Stimulated activated CD8-positive, alpha-beta memory T cell treated with anti-CD3 and anti-CD28 coated beads, Interleukin-15, amount 100 ng/mL, for 48 hours (primary cell): Measurements from ENCODE around the gene SSU72.
"Not testable (repeated sequence)": the region's sequence is repeated elsewhere in the genome, so short reads cannot be mapped to it uniquely, and the experiment has no call there.

ENCODE experiments used
- DNase-seq, 2 donors: peaks; one replicate each; pipeline ENCODE4 v3.0.0-alpha.2; 2020; ENCODE audit warnings: low read depth in 2 of 2

The SSU72 gene

DNA sequence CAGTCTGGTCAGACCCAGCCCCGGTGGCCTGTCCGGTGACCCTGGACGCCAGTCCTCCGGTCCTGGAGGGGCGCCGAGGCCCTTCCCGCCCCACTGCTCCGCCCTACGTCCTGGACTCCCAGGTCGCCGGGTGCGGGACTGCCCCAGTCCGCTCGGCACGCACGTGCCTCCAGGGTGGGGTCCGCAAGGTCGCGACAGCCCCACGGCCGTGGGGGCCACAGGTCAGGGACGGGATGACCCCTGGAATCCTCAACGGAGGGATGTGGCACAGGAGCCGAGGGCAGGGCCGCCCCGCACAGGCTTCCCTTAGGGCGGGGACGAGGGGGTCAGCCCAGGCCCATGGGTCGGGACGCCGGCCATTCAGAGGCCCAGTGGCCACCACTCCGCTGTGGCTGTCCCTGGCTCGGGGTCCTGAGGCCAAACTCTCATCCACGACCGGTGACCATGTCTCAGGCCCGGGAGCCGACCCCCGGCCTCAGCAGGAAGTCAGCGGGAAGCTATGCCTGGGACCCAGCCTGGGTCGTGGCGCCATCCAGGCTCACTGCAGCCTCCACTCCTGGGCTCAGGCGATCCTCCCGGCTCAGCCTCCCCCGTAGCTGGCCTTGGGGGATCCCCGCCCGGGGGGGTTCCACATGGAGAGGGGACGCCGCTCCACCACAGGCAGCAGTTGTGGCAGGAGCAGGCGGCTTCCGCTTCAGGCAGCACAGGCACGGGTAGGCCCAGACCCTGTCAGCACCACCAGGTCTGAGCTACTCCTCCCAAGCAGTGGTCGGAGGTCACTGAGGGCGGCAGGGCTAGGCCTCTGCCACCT, 33.6 kb downstream of the SSU72 start:
- no peak for DNase-seq

DNA sequence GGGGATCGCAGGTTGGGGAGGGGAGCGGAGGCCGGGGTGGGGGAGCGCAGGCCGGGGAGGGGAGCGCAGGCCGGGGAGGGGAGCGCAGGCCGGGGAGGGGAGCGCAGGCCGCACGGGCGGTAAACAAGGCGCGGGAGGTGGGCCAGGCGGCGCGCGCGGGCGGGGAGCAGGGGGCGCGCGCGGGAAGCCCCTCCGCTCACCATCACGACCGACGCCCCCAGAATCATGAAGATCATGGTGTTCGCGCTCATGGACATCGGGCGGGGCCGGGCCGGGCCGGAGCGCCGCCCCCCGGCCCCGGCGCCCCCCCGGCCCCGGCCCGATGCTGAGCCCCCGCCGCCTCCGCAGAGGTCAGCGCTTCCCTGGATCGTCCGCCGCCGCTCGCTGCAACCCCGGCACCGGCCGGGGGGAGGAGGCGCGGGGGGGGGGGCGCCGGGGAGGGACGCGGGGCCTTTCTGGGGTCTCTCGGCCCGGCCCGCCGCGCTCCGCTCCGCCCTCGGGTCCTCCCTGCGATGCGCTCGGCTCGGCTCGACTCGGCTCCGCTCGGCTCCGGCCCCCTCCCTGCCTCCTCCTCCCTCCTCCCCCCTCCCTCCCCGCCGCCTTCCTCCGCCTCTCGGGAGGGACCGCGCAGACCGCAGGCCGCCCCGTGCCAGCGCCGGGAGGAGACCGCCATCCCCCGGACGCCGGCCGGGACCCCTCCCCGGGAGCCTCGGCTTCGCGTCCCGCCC, 34.4 kb downstream of the SSU72 start, which contains the start of gene TMEM240:
TMEM240 (minus strand) TSS at position 535 of the 728 bp plus-strand sequence; CDS start at position 257, 278 bp downstream.
- DNase-seq, result peak; percentile 43 to 45

DNA sequence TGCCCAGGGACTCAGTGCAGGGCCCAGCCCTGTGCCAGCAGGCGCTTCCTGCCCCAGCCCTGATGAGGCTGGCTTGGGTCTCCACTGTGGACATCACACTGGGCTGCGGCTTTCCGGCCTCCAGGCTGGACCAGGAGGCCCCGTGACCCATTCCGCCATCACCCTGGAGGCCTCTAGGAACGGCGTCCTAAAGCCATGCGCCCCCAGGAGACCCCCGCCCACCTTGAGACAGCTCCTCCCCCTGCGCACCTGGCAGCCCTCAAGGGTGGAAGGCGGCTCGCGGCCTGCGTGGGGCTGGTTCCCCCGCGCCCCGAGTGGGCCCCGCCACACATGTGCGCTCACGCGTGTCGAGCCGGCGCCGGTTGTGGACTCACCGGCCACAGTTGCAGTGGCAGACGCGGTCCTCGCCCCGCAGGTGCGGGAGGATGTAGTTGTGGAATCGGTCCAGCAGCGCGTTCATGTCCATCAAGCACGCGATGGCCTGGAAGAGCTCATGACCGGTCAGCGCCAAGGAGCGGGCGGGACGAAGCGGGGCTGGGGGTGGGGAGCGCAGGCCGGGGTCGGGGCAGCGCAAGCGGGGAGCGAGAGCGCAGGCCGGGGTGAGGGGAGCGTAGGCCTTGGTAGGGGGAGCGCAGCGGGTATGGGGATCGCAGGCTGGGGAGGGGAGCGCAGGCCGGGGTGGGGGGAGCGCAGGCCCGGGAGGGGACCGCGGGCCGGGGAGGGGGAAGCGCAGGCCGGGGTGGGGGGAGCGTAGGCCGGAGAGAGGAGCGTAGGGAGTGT, 35.2 kb downstream of the SSU72 start:
- DNase-seq, result no peak

DNA sequence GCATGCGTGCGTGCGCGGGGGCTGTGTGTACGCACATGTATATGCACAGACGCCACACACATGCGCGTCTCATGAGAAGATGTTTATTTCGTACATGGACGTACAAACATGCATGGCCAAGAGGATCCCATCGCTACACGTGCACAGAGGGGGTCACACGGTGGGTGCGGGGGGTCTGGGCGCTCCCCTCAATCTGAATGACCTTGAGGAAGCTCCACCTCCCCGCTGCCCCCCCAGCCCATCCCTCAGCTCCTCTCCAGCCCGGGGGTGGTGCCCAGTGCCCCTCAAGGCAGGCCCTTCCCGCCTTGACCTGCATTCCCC, 35.7 kb downstream of the SSU72 start:
- DNase-seq, result no peak

DNA sequence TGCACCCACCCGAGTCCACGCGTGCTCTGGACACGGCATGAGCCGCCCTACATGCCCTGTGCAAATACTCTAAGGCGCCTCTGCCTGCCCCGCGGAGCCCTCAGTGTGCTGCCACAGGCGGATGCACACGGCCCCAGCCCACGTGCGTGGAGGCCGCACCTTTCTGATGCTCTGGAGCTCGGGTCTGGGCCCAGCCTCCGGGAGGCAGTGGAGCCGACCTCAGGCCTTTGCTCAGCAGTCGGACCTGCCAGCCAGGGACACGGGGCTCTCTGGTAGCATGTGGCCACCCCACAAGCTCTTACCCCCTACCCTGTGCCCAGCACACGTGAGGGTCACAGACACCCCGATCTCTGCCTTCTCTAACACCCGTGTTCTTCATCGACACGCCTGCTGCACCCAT, 36.3 kb downstream of the SSU72 start:
- no peak for DNase-seq

DNA sequence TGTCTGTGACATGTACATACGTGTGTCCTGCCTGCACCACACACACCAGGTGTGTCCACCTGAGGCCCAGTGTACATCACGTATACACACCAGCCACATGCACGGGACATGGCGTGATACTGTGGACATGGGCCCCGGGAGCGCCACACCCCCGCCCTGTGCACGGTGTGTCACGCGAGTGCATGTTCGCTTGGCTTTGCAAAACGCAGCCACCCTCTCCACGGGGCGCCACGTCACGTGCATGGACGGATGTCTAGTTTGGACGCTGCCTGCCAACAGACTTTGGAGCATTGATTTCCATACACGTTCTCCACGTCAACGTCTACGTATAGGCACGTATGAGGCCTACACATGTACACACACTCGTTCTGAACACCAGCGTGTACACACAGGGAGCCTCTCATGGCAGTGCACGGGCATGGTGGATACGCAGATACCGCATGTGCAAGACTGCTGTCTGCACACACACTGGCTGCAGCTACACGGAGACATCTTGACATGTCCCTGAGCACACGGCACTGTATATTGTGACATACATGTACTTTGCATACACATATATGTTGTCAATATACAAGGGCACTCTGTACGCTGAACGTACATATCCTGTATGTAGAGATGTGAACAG, 36.9 kb downstream of the SSU72 start:
- no peak for DNase-seq

DNA sequence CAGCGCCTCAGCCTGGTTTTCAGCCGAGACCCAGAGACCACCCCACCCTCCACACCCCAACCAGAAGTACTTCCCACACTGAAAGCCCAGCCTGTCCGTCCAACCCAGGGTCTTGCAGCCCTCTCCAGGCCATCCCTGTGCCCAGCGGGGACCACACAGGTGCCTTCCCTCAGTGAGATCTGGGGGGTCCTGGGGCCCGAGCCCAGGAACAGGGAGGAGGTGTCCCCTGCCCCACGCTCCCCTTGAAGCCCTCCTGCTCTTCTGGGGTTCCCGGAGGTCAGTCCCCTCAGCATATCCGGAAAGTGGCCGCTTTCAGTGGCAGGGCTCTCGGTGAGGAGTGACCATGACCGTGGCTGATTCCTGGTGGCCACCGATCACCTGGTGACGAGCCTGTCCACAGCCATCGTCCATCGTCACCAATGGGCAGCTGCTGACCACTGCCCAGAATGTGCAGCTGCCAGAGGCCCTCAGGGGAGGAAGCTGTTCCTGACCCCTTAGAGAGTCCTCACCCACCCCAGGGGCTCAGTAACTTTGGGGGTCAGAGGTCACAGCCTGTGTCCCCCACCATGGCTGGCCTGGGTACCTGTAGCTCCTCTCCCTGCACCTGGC, 37.6 kb downstream of the SSU72 start:
- no peak for DNase-seq

DNA sequence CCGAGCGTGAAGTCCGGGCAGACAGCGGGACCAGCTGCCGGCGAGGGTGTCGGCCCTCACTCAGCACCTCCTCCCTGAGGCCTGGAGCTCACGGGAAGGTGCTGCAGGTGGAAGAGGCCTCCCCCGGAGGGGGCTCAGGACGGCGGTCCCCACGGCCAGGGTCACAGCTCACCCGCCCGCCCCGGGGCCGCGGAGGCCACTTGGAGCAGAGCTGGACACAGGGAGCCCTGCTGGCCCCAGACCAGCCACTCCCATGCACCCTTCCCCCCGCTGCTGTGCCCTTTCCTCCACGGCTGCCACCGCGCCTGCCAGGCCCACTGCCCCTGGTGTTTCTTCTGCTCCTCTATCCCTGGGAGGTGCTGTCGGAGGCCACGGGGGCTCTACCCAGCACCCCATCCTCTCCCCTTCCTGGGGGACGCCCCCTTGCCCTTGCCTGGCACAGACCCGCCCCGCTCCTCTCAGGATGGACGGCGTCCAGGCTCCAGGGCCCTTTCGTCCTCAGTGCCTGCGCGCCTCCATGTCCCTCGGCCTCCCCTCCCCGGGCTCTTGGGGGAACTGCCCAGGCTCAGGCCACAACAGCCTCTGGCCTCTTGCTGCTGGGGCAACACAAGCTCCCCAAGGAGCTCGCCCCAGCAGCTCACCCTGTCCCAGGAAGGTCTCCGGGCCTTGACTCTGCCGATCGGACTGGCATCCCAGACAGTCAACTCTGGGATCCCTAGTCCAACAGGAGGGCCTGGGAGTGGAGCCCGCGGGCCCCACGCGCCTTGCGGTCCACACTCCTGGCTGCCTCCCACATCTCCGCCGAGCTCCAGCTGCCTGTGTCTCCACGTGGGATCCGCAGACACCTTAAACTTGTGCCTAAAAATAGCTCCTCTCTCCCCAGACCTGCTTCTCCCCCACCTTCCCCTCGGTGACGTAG, 38.4 kb downstream of the SSU72 start:
- DNase-seq, result no peak

DNA sequence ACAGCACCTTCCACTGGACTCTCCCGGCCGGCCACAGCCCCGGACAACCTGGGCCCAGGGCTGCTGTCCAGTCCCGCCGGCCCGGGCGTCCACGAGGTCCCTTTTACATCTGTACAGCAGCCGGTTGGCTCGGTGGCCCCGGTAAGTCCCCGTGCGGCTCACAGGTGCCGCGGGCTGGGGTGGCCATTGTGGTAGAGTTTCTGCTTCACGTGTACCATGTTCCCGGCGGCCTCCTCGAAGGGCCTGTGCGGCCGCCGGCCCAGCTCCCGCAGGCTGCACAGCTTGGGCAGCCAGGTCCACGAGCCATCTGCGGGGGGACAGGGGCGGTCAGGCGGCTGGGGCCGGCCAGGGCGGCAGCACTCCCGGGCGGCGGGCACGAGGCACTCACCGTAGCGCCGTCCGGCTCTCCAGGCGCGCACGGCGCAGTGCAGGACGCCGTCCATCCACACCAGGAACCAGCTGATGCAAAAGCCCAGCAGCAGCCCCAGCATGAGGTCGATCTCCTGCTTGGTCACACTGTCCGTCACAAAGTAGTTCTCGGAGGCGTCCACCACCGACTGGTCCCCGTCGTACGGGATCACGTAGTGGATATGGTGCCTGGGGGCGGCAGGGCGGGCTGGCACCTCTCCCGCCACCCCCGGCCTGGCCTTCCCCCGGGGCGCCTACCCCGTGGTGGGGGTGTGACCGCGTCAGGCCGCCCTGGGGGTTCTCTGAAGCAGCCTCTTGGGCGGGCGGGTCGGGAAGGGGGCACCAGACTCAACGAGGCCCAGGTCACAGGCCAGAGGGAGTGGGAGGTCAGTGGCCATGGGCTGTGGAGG, 39.3 kb downstream of the SSU72 start:
- DNase-seq, result no peak

DNA sequence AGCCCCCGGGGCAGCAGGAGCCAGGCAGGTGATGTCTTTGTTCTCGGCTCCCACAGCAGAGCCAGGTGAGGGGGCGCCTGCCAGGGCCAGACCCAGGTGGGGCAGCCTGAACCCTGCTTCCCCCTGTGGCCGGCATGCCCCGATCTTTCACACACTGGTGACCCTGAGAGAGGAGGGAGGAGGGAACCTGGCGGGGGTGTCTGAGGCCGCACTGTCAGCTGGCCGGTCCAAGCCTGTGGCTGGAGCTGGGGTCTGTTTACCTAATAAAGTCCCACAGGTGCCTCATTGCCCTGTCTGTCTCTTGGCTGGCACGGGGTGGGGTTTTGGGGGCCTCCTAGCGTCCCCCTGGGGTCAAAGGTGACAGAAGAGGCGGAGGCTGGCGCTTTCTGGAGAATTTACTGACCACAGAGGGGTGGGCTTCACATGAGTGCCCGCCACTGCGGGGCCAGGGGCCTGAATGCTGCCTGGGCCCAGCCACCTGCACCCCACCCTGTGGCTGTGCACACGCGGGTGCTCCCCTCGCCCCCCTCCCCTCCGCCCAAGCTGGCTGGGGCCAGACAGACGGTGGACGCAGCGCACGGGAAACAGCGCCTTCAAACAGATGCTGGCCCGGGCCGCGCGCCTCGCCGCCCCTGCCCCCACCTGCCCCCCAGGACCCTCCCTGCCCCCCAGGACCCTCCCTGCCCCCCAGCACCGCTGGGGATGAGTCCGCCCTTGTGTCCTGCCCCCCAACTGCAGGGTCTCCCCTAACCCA, 40.1 kb downstream of the SSU72 start:
- DNase-seq, result no peak

DNA sequence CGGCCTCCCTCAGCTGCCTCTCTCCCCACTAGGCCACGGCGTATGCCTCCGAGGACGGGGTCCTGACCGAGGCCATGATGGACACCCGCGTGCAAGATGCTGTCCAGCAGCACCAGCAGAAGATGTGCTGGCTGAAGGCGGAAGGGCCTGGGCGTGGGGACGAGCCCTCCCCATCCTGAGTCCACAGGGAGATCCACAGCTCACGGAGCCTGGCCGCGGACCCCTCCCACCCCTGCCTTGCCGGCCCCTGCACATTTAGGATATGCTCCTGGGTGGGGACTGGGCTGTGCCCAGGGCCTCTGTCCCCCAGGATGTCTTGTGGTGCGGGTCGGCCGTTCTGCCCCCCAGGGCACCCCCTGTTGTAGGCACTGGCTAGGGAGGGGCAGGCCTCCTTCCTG, 40.8 kb downstream of the SSU72 start:
- not testable (repeated sequence) for DNase-seq

DNA sequence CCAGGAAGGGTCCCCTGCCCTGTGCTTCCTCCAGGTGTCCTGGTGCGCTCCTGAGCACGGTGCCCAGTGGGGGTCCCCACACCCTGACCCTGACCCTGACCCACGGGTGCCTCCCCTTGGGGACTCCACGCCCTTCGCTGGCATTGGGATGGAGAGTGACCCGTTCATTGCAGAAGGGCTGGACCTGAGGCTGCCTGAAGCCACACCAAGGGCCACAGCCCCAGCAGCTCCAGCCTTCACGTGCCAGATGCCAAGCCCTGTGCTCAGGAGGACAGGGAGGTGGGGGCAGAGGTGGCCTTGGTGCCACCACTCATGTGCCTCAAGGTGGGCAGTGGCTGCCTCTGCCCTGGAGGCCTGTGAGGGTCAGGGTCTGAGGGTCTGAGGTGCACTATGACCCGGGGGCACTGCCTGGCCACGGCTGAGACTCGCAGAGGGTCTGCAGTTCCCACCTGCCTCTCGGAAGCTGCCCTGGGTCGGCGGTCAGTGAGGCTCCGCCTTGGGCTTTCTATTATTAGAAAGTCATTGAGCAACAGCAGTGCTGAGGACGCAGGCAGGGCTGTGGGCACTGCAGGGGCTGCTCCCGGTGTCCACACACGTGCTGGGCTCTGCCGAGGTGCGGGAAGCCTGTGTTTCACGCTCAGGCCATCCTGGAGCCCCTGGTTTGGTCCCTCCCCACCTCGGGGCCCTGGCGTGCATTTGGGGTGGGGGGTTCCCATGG, 41.3 kb downstream of the SSU72 start:
- DNase-seq, result not testable (repeated sequence)

DNA sequence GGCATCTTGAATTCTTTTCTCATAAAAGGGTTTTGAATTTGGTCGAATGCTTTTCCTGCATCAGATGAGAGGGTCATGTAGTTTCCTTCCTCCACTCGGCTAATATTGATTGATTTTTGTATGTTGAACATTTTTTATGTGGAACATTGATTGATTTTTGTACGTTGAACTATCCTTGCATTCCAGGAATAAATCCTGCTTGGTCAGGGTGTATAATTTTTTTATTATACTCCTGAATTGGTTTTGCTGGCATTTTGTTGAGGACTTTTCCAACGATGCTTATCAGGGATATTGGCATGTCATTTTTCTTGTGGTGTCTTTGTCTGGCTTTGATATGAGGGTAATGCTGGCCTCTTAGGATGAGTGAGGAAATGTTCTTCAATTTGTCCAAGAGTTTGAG, 42.7 kb downstream of the SSU72 start:
- no peak for DNase-seq

DNA sequence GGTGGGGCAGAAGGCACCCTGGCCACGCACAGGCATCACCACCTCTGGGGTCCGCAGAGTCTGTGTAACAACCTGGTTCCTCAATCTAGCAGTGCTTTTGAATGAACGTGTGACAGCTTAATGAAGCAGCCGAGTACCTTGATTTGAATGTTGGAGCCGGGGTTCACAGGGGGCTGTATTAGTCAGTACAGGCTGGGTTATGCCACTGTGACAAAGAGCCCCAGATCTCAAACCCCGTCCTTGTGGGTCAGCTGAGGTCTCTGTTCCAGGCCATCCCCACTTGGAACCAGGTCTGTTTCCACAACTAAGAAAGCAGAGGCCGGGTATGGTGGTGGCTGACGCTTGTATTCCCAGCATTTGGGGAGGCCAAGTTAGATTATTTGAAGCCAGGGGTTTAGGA, 44.7 kb downstream of the SSU72 start:
- DNase-seq, result no peak

DNA sequence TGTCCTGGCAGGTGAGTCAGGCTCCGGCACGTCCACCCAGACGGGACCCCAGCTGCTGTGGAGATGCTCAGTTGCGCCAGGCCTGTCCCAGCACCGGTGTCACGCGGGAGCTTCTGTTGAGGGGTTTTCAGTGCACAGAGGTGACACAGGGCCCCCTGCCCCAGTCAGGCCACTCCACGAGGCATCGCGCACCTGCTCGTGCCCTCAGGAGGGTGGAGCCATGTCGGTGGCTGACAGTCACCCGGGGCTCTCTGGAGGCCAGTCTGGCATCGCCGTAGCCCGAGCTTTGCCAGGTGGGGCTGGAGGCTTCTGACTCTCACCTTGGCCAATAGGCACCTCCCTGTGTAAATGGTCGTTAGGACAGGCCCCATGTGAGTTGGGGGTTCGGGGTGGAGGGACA, 45.3 kb downstream of the SSU72 start:
- no peak for DNase-seq

DNA sequence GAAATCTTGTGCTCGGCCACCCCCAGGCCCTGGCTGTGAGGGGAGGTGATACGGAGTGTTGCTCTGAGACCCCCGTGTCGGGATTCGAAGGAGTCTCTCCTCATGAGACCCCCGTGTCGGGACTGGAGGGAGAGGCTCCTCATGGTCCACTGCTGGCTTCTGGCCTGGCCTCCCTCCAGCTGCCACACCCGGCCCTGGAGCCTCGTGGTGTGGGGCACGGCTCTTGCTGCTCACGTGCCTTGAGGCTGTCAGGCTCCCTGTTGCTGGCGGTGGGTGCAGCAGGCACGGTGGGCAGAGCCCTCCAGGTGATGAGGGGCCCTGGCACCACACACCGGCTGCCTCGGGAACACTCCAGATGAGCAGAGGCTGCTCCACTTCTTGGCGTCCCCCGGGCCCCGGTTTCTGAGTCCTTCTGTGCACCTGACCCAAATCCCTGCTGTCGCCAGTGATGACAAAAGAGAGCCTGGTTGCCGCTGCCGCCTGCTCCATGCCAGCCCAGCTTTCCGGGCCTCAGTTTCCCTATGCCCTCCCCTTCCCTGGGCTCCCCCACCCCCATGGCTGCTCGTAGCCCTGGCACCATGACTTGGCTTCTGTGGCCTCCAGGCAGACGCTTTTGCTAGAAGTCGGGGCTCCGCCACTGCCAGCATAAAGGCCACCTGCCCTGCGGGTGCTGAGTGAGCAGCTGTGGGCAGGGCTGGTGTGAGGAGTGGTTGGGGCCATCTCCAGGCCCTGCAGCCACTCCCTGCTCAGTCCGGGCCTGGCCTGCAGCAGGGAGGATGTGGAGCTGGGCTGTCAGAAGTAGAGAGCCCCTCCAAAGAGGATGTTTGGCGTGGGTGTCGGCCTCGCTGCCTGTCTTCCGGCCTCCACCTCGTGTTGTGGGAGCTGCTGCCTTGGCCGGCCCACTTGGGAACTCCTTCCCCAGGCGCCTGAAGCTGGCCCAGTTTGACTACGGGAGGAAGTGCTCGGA, 46.1 kb downstream of the SSU72 start:
- no peak for DNase-seq
